HCT116 (cell line): Measurements from ENCODE around the gene NGFR. TPM values are rescaled to one million over a fixed set of nuclear protein-coding genes. Genes with fewer than 3 reads are reported as not detected.

ENCODE experiments used
- ATAC-seq: fragments of 200-7000 bp; cut with Tn5 transposase; 2 replicates; pipeline ENCODE4 v1.9.1; 2020; ENCODE audit warnings: mild to moderate bottlenecking, moderate library complexity
- BruUV-seq: library from RNA; stranded (reverse); fragments of 400-500 nt; replicated peaks from 2 replicates; lab custom pipeline; 2021; lab: Mats Ljungman, UMichigan
- CTCF ChIA-PET: fragments of 300-600 bp; sonication (Branson Sonifier 250); formaldehyde crosslinking; loops from one replicate; lab custom pipeline; 2021; ENCODE audit warnings: antibody characterized with exemption; lab: Charles Lee
- POLR2A ChIA-PET: fragments of 300-600, 350-600 bp; sonication (Branson Sonifier 250); formaldehyde crosslinking; loops from one replicate; lab custom pipeline; 2021; ENCODE audit warnings: antibody characterized with exemption; lab: Charles Lee
- RAD21 ChIA-PET, 2 experiments: fragments of 300-600 bp; sonication (Branson Sonifier 250); formaldehyde crosslinking; loops; one replicate each; lab custom pipeline; 2023; ENCODE audit warnings: low total read pairs in 2 of 2; ENCODE audit not compliant: uncharacterized antibody in 2 of 2, unreplicated experiment in 2 of 2, low non-redundant PET in 1 of 2; lab: Charles Lee
- DNase-seq: peaks from one replicate; pipeline ENCODE4 v3.0.0-alpha.2; 2010; ENCODE audit warnings: low read depth, low spot score
- H2AFZ ChIP-seq: fragments of 200-600 bp; shearing (Covaris generic), sonication (generic); 2 replicates; pipeline ENCODE4 v1.6.1; 2017; ENCODE audit warnings: low read depth, mixed run types, mixed read lengths, antibody characterized with exemption, low read length; ENCODE audit not compliant: poor library complexity, severe bottlenecking
- H3K27ac ChIP-seq: 2 replicates; pipeline ENCODE4 v1.5.1; 2012; ENCODE audit warnings: low read depth, low read length
- H3K27me3 ChIP-seq: fragments of 200-600 bp; sonication (generic); 2 replicates; pipeline ENCODE4 v1.6.1; 2016; ENCODE audit warnings: mixed run types, low read length, mixed read lengths; ENCODE audit not compliant: insufficient read depth
- H3K36me3 ChIP-seq, 2 experiments: fragments of 200-500 bp in 1 of 2; fragments of 200-600 bp in 1 of 2; sonication (Bioruptor generic) in 1 of 2; sonication (generic) in 1 of 2; 2 replicates each; pipeline versions ENCODE4 v1.5.1 to v1.6.1; 2014 to 2016; ENCODE audit warnings: low read length in 2 of 2, inconsistent platforms in 1 of 2, mixed read lengths in 1 of 2, mixed run types in 1 of 2; ENCODE audit not compliant: insufficient read depth in 2 of 2, control insufficient read depth in 1 of 2
- H3K4me1 ChIP-seq, 2 experiments: fragments of 200-600 bp in 1 of 2; sonication (generic) in 1 of 2; 2 replicates each; pipeline versions ENCODE4 v1.5.1 to v1.6.1; 2012 to 2017; ENCODE audit warnings: low read length in 2 of 2, inconsistent platforms in 1 of 2, mild to moderate bottlenecking in 1 of 2, mixed read lengths in 1 of 2, mixed run types in 1 of 2, moderate library complexity in 1 of 2; ENCODE audit not compliant: insufficient read depth in 2 of 2, control insufficient read depth in 1 of 2
- H3K4me2 ChIP-seq: fragments of 200-600 bp; sonication (generic); 2 replicates; pipeline ENCODE4 v1.6.1; 2017; ENCODE audit warnings: mixed run types, low read length, mixed read lengths
- H3K4me3 ChIP-seq, 2 experiments: fragments of 200-600 bp in 1 of 2; sonication (generic) in 1 of 2; replicated peaks in 1 of 2; 2 replicates each; pipeline ENCODE4 v1.5.1; 2011 to 2016; ENCODE audit warnings: low read length in 2 of 2, control low read depth in 1 of 2, low read depth in 1 of 2, mild to moderate bottlenecking in 1 of 2, mixed read lengths in 1 of 2, mixed run types in 1 of 2
- H3K79me2 ChIP-seq: fragments of 200-600 bp; sonication (generic); 2 replicates; pipeline ENCODE4 v1.6.1; 2017; ENCODE audit warnings: mild to moderate bottlenecking, mixed run types, low read length, moderate library complexity, mixed read lengths; ENCODE audit not compliant: insufficient read depth
- H3K9ac ChIP-seq: fragments of 200-600 bp; sonication (generic); 2 replicates; pipeline ENCODE4 v1.6.1; 2016; ENCODE audit warnings: low read length, mixed read lengths
- H3K9me2 ChIP-seq: fragments of 200-600 bp; sonication (generic), shearing (Covaris generic); 2 replicates; pipeline ENCODE4 v1.6.1; 2017; ENCODE audit warnings: mixed run types, mild to moderate bottlenecking, moderate library complexity; ENCODE audit not compliant: insufficient read depth
- H3K9me3 ChIP-seq, 2 experiments: fragments of 200-500 bp in 1 of 2; fragments of 200-600 bp in 1 of 2; sonication (Bioruptor generic) in 1 of 2; sonication (generic) in 1 of 2; 2 replicates each; pipeline ENCODE4 v1.6.1; 2014 to 2017; ENCODE audit warnings: low read length in 2 of 2, mixed read lengths in 2 of 2, inconsistent platforms in 1 of 2, low read depth in 1 of 2, mild to moderate bottlenecking in 1 of 2, mixed run types in 1 of 2, moderate library complexity in 1 of 2; ENCODE audit not compliant: control insufficient read depth in 1 of 2, insufficient read depth in 1 of 2
- H4K20me1 ChIP-seq: fragments of 200-600 bp; sonication (generic), shearing (Covaris generic); 2 replicates; pipeline ENCODE4 v1.6.1; 2017; ENCODE audit warnings: mixed run types, mild to moderate bottlenecking, moderate library complexity; ENCODE audit not compliant: insufficient read depth
- CTCF ChIP-seq, 3 experiments: fragments of 200-600 bp in 1 of 3; sonication (generic) in 1 of 3; IDR thresholded peaks in 2 of 3; conservative IDR thresholded peaks in 1 of 3; 2 replicates each; pipeline ENCODE4 v1.5.1; 2012 to 2017; ENCODE audit warnings: low read depth in 2 of 3, low read length in 2 of 3, antibody characterized with exemption in 1 of 3, borderline replicate concordance in 1 of 3, control low read depth in 1 of 3, mild to moderate bottlenecking in 1 of 3, mixed read lengths in 1 of 3, mixed run types in 1 of 3, moderate library complexity in 1 of 3; ENCODE audit not compliant: insufficient read depth in 1 of 3
- EGR1 ChIP-seq: IDR thresholded peaks from 2 replicates; pipeline ENCODE4 v1.6.1; 2012; ENCODE audit warnings: low read depth
- ELF1 ChIP-seq: IDR thresholded peaks from 2 replicates; pipeline ENCODE4 v1.6.1; 2012; ENCODE audit warnings: low read depth, borderline replicate concordance
- EZH2 ChIP-seq: fragments of 200-600 bp; sonication (generic); IDR thresholded peaks from 2 replicates; pipeline ENCODE4 v1.6.1; 2017; ENCODE audit warnings: antibody characterized with exemption, mixed run types
- FOSL1 ChIP-seq: IDR thresholded peaks from 2 replicates; pipeline ENCODE4 v1.6.1; 2012; ENCODE audit warnings: low read depth
- MAX ChIP-seq: IDR thresholded peaks from 2 replicates; pipeline ENCODE4 v1.6.1; 2012
- POLR2A ChIP-seq: IDR thresholded peaks from 2 replicates; pipeline ENCODE4 v1.7.0; 2011; ENCODE audit warnings: borderline replicate concordance; ENCODE audit not compliant: insufficient read depth, insufficient read length; ENCODE audit errors: extremely low read depth
- POLR2AphosphoS5 ChIP-seq: IDR thresholded peaks from 2 replicates; pipeline ENCODE4 v1.6.1; 2011; ENCODE audit warnings: mild to moderate bottlenecking, low read depth, low read length, moderate library complexity
- SIN3A ChIP-seq: IDR thresholded peaks from 2 replicates; pipeline ENCODE4 v1.6.1; 2012; ENCODE audit warnings: low read depth
- SP1 ChIP-seq: IDR thresholded peaks from 2 replicates; pipeline ENCODE4 v1.6.1; 2012; ENCODE audit warnings: low read depth
- SRF ChIP-seq: IDR thresholded peaks from 2 replicates; pipeline ENCODE4 v1.6.1; 2012; ENCODE audit warnings: low read depth
- TCF7L2 ChIP-seq: IDR thresholded peaks from 2 replicates; pipeline ENCODE4 v1.7.0; 2011; ENCODE audit warnings: borderline replicate concordance, inconsistent platforms; ENCODE audit not compliant: insufficient read depth, insufficient read length; ENCODE audit errors: extremely low read depth
- ZBTB33 ChIP-seq: IDR thresholded peaks from 2 replicates; pipeline ENCODE4 v1.6.1; 2011; ENCODE audit warnings: mild to moderate bottlenecking, low read length, moderate library complexity; ENCODE audit not compliant: insufficient replicate concordance; ENCODE audit errors: extremely low read depth
- intact Hi-C: fragments of 100-400 bp; cut with micrococcal nuclease; formaldehyde crosslinking; loops from 2 replicates; pipeline ENCODE4 v1.10.0; 2022
- total RNA-seq: library from RNA; stranded (reverse); gene quantifications from one replicate; pipeline ENCODE4 v1.2.1, GENCODE V29; 2021; ENCODE audit not compliant: unreplicated experiment

NGFR gene
- total RNA-seq, 1 experiment from 2014 or later, result 6.1 TPM

GRCh38 chr17:49513641-49514040 lies 18.5 kb downstream of the NGFR start:
- TF ChIP-seq FOSL1, result no peak
- TF ChIP-seq SP1, result no peak
- no peak for TF ChIP-seq SRF
- no peak for TF ChIP-seq SIN3A
- TF ChIP-seq POLR2A, result no peak
- TF ChIP-seq EZH2, result no peak
- no peak for TF ChIP-seq ZBTB33
- TF ChIP-seq TCF7L2, result no peak
- TF ChIP-seq MAX, result no peak
- TF ChIP-seq EGR1, result no peak
- TF ChIP-seq POLR2AphosphoS5, result no peak
- TF ChIP-seq CTCF (IDR thresholded peaks at IDR 0.05 in 2 of 3, conservative IDR thresholded peaks at IDR 0.05 in 1 of 3; ENCODE audit: borderline replicate concordance in 1 of 3, insufficient read depth in 1 of 3, low read depth in 2 of 3, low read length in 2 of 3), result no peak
- no peak for TF ChIP-seq ELF1
- CTCF ChIA-PET, result interaction anchor here (1.0 kb wide), 1 partner anchor 52 kb away, joined by 3 read pairs; no protein-coding TSS in a partner anchor
- RAD21 ChIA-PET, result no interaction called here

More at GRCh38 chr17:49513641-49514040, 18.5 kb downstream of the NGFR start:
- no peak overlapping the region for H3K9ac ChIP-seq
- peaks cover 29 to 36% of the 10 kb centered on the region in 2 experiments for H3K4me1 ChIP-seq
- no peaks in the 10 kb centered on the region for H3K36me3 ChIP-seq
- H3K79me2 ChIP-seq, result no peaks in the 10 kb centered on the region
- no peaks in the 10 kb centered on the region for H3K27me3 ChIP-seq
- intact Hi-C loops, result no loop called here
- no peaks in the 10 kb centered on the region for H3K9me2 ChIP-seq
- BruUV-seq, result no TSS peak
- no peak overlapping the region for H3K4me3 ChIP-seq
- no peak overlapping the region for H3K4me2 ChIP-seq
- no peak overlapping the region; the same call in 1 of the 2 replicates for H3K27ac ChIP-seq
- DNase-seq (no peak), ATAC-seq (no peak)
- no peak overlapping the region for H2AFZ ChIP-seq
- H3K9me3 ChIP-seq, result no peaks in the 10 kb centered on the region
- H4K20me1 ChIP-seq, result no peaks in the 10 kb centered on the region
- POLR2A ChIA-PET, result interaction anchor here (1.5 kb wide), 1 partner anchor 10 kb away, joined by 4 read pairs; no protein-coding TSS in a partner anchor
